ENCODE results near the gene SATB2.

- TF ChIP-seq, protein P1, sequence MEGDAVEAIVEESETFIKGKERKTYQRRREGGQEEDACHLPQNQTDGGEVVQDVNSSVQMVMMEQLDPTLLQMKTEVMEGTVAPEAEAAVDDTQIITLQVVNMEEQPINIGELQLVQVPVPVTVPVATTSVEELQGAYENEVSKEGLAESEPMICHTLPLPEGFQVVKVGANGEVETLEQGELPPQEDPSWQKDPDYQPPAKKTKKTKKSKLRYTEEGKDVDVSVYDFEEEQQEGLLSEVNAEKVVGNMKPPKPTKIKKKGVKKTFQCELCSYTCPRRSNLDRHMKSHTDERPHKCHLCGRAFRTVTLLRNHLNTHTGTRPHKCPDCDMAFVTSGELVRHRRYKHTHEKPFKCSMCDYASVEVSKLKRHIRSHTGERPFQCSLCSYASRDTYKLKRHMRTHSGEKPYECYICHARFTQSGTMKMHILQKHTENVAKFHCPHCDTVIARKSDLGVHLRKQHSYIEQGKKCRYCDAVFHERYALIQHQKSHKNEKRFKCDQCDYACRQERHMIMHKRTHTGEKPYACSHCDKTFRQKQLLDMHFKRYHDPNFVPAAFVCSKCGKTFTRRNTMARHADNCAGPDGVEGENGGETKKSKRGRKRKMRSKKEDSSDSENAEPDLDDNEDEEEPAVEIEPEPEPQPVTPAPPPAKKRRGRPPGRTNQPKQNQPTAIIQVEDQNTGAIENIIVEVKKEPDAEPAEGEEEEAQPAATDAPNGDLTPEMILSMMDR (IDR thresholded peaks at IDR 0.05), result no peak
- TF ChIP-seq EP300 (IDR thresholded peaks at IDR 0.05), result no peak
- no peak for TF ChIP-seq POLR2A (IDR thresholded peaks at IDR 0.05)
These were observed 154.0 kb downstream of the SATB2 start for GRCh38 chr2:199303728-199304177.

All from ovary (tissue), 3 donors.